Testis (tissue), 3 donors: ENCODE results near the gene SNX7. TPM values are rescaled to one million over a fixed set of nuclear protein-coding genes. Genes with fewer than 3 reads are reported as not detected.
A peak's percentile ranks its signal among the peaks of the same experiment; 100 is the strongest.

Experiments
- DNase-seq: peaks from one replicate; pipeline ENCODE4 v3.0.0-alpha.2; 2019
- H3K27ac ChIP-seq, 2 donors: fragments of 200-600 bp; sonication (generic); one replicate each; pipeline ENCODE4 v1.5.1; 2019
- H3K27me3 ChIP-seq: fragments of 200-600 bp; sonication (generic); one replicate; pipeline ENCODE4 v1.5.1; 2019
- H3K36me3 ChIP-seq: fragments of 200-600 bp; sonication (generic); one replicate; pipeline ENCODE4 v1.5.1; 2017; ENCODE audit warnings: low read depth; ENCODE audit errors: missing control alignments
- H3K4me1 ChIP-seq: fragments of 200-600 bp; sonication (generic); one replicate; pipeline ENCODE4 v1.5.1; 2019
- H3K4me3 ChIP-seq, 2 donors: fragments of 200-600 bp; sonication (generic); one replicate each; pipeline ENCODE4 v1.5.1; 2017 to 2019
- H3K9me3 ChIP-seq: fragments of 200-600 bp; sonication (generic); one replicate; pipeline ENCODE4 v1.5.1; 2017
- CTCF ChIP-seq, 3 experiments: fragments of 450-650 bp in 2 of 3; fragments of 200-600 bp in 1 of 3; sonication (generic) in 1 of 3; IDR thresholded peaks; one replicate each; pipeline ENCODE4 v1.5.1; 2016 to 2019; ENCODE audit warnings: antibody characterized with exemption in 3 of 3, mild to moderate bottlenecking in 2 of 3, moderate library complexity in 1 of 3
- POLR2A ChIP-seq: fragments of 450-650 bp; IDR thresholded peaks from one replicate; pipeline ENCODE4 v1.6.1; 2017; ENCODE audit warnings: antibody characterized with exemption, mild to moderate bottlenecking, moderate library complexity
- WGBS, 2 donors: methylation state at CpG; one replicate each; pipeline ENCODE4 v1.1.5; 2018; 5-methylcytosine and 5-hydroxymethylcytosine counted together
- intact Hi-C: fragments of 100-400 bp; cut with DNase I; formaldehyde crosslinking; loops from one replicate; pipeline ENCODE4 v1.15.1; 2023; ENCODE audit warnings: low total_unique reads
- polyA plus RNA-seq: library from polyadenylated mRNA; stranded (reverse); fragments of 350-450 nt; fragmentation: Illumina TruSeq; extraction: RNeasy Lipid Tissue Mini Kit (QIAGEN cat#74804); gene quantifications from one replicate; pipeline ENCODE4 v1.2.3, GENCODE V29; 2014; ENCODE audit warnings: low read depth, low replicate concordance; ENCODE audit not compliant: insufficient read depth
- total RNA-seq, 2 donors: library from RNA; depleted of rRNA; stranded (reverse); fragments of >200 nt; gene quantifications; one replicate each; pipeline ENCODE4 v1.2.3, GENCODE V29; 2016

The SNX7 gene
- total and polyA plus RNA-seq, 3 donors from 2014 or later = 29.7 to 36.2 (median 32.0) TPM

GRCh38 chr1:98651116-98651632 is 10.3 kb upstream of the SNX7 start:
- H3K27ac ChIP-seq = no peak overlapping the region
- H3K4me1 ChIP-seq = no peaks in the 10 kb centered on the region
- intact Hi-C loops = no loop called here
- TF ChIP-seq POLR2A (no peak), CTCF (IDR thresholded peaks at IDR 0.05) (no peak)
- H3K36me3 ChIP-seq = no peaks in the 10 kb centered on the region
- no peak for DNase-seq
- WGBS, 2 donors = 74 to 89% methylated on average over 3 to 6 of the region's 6 CpGs
- no peaks in the 10 kb centered on the region for H3K9me3 ChIP-seq
- no peaks in the 10 kb centered on the region for H3K27me3 ChIP-seq
- no peak overlapping the region for H3K4me3 ChIP-seq

GRCh38 chr1:98653123-98653522 is 8.4 kb upstream of the SNX7 start:
- TF ChIP-seq CTCF (IDR thresholded peaks at IDR 0.05) (no peak), POLR2A (no peak)
- 93 to 100% methylated on average over 2 of the region's 2 CpGs for WGBS, 2 donors

GRCh38 chr1:98659879-98660278 is 1.6 kb upstream of the SNX7 start:
- intact Hi-C loops = no loop called here
- peaks cover 17% of the 10 kb centered on the region for H3K4me1 ChIP-seq
- no peak overlapping the region for H3K4me3 ChIP-seq
- H3K27ac ChIP-seq = peak overlapping the region in 1 of 2 donors; percentile 96
- no peak for DNase-seq
- TF ChIP-seq CTCF (IDR thresholded peaks at IDR 0.05) = no peak
- no peak for TF ChIP-seq POLR2A
- no peaks in the 10 kb centered on the region for H3K27me3 ChIP-seq
- H3K9me3 ChIP-seq = no peaks in the 10 kb centered on the region
- no peaks in the 10 kb centered on the region for H3K36me3 ChIP-seq

More at GRCh38 chr1:98653123-98653522, 8.4 kb upstream of the SNX7 start:
- H3K4me1 ChIP-seq = no peaks in the 10 kb centered on the region
- H3K9me3 ChIP-seq = no peaks in the 10 kb centered on the region
- H3K4me3 ChIP-seq = no peak overlapping the region
- no peaks in the 10 kb centered on the region for H3K36me3 ChIP-seq
- DNase-seq = no peak
- no peaks in the 10 kb centered on the region for H3K27me3 ChIP-seq
- H3K27ac ChIP-seq = no peak overlapping the region
- intact Hi-C loops = no loop called here

GRCh38 chr1:98660940-98661543 is 479 bp upstream of the SNX7 start:
- H3K9me3 ChIP-seq = no peaks in the 10 kb centered on the region
- H3K27ac ChIP-seq = peak overlapping the region; percentile 88 to 96
- no peaks in the 10 kb centered on the region for H3K36me3 ChIP-seq
- intact Hi-C loops = no loop called here
- WGBS, 2 donors = 0 to 1% methylated on average over 22 to 25 of the region's 25 CpGs
- no peaks in the 10 kb centered on the region for H3K27me3 ChIP-seq
- peaks cover 17% of the 10 kb centered on the region for H3K4me1 ChIP-seq
- peak; percentile 40 for DNase-seq
- TF ChIP-seq CTCF (IDR thresholded peaks at IDR 0.05) = no peak
- TF ChIP-seq POLR2A = no peak
- peak overlapping the region; percentile 75 to 88 for H3K4me3 ChIP-seq

- Histone ChIP-seq H3K4me3 (peak overlapping the region; percentile 75 to 88), H3K9me3 (no peaks in the 10 kb centered on the region), H3K27me3 (no peaks in the 10 kb centered on the region), H3K36me3 (no peaks in the 10 kb centered on the region), H3K27ac (peak overlapping the region; percentile 88 to 96), H3K4me1 (peaks cover 17% of the 10 kb centered on the region)
- TF ChIP-seq CTCF (IDR thresholded peaks at IDR 0.05) (no peak), POLR2A (no peak)
- 0% methylated on average over 6 of the region's 6 CpGs for WGBS, 2 donors
- intact Hi-C loops = no loop called here
- DNase-seq = peak; percentile 38
These were observed 792 bp downstream of the SNX7 start for GRCh38 chr1:98662356-98662670.
